Measurements from ENCODE around the gene ERCC6.

DNA sequence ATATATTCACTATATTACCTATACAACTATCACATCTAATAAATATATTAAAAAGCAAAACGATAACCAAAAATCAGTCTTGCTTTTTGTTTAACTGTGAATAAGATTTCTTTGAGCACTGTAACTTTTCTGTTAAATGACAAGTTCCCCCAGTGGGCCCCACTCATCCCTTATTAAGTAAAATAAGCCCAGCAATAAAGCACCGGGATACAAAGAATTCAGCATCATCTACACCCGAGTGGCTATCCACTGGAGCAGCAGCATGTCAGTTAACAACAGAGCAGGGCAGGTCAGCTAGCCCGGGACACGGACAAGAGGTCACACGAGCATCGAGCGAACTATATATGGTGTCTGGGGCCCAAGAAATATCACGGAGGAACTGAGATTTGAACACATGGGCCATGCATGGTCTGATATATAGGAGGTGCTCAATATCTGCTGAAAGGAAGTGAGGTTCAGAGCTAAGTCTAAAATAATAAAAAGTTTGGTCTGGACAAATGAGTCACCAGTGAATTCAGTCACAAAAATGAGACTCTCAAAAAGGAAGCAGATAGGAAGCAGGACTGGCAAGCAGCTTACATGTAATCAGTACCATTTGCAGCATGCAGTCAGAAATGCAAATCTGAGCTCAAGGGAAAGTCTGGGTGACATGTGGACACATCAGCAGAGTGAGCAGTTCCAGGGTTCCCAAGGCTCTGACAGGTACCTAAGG, 4.1 kb downstream of the ERCC6 start:
- TF ChIP-seq POLR2A (IDR thresholded peaks at IDR 0.05), result no peak
- TF ChIP-seq, protein P1, sequence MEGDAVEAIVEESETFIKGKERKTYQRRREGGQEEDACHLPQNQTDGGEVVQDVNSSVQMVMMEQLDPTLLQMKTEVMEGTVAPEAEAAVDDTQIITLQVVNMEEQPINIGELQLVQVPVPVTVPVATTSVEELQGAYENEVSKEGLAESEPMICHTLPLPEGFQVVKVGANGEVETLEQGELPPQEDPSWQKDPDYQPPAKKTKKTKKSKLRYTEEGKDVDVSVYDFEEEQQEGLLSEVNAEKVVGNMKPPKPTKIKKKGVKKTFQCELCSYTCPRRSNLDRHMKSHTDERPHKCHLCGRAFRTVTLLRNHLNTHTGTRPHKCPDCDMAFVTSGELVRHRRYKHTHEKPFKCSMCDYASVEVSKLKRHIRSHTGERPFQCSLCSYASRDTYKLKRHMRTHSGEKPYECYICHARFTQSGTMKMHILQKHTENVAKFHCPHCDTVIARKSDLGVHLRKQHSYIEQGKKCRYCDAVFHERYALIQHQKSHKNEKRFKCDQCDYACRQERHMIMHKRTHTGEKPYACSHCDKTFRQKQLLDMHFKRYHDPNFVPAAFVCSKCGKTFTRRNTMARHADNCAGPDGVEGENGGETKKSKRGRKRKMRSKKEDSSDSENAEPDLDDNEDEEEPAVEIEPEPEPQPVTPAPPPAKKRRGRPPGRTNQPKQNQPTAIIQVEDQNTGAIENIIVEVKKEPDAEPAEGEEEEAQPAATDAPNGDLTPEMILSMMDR (IDR thresholded peaks at IDR 0.05), result no peak
